IMR-90 (cell line): ENCODE measurements around the gene RCOR3. TPM values are rescaled to one million over a fixed set of nuclear protein-coding genes. Genes with fewer than 3 reads are reported as not detected.

Experiments
- ATAC-seq: fragments of 200-7000 bp; cut with Tn5 transposase; 2 replicates; pipeline ENCODE4 v1.9.1; 2020; ENCODE audit warnings: low read depth, mild to moderate bottlenecking, moderate library complexity
- BruUV-seq: library from RNA; stranded (reverse); fragments of 400-500 nt; replicated peaks from 2 replicates; lab custom pipeline; 2021; lab: Mats Ljungman, UMichigan
- CTCF ChIA-PET: fragments of 300-600 bp; formaldehyde crosslinking; extraction: SDS; loops from one replicate; lab custom pipeline; 2021; ENCODE audit warnings: antibody characterized with exemption; lab: Yijun Ruan, JAX
- POLR2A ChIA-PET: fragments of 300-600 bp; sonication (Branson Sonifier 250); formaldehyde crosslinking; loops from one replicate; lab custom pipeline; 2022; ENCODE audit warnings: antibody characterized with exemption; ENCODE audit not compliant: unreplicated experiment; lab: Charles Lee
- DNase-seq: peaks from one replicate; pipeline ENCODE4 v3.0.0; 2013
- H2AFZ ChIP-seq: replicated peaks from 2 replicates; pipeline ENCODE3; 2013; ENCODE audit warnings: low read length, mild to moderate bottlenecking; ENCODE audit not compliant: poor library complexity
- H2AK5ac ChIP-seq: 2 replicates; pipeline ENCODE4 v1.6.1; 2013; ENCODE audit warnings: low read depth, low read length, inconsistent platforms
- H2AK9ac ChIP-seq: replicated peaks from 2 replicates; pipeline ENCODE3; 2013; ENCODE audit warnings: mild to moderate bottlenecking, low read depth, low read length, moderate library complexity; ENCODE audit not compliant: poor library complexity
- H2BK120ac ChIP-seq: 2 replicates; pipeline ENCODE4 v1.6.1; 2013; ENCODE audit warnings: low read depth, low read length, inconsistent platforms
- H2BK15ac ChIP-seq: 3 replicates; pipeline ENCODE4 v1.6.1; 2013; ENCODE audit warnings: low read depth, low read length, inconsistent platforms
- H2BK20ac ChIP-seq: 2 replicates; pipeline ENCODE4 v1.6.1; 2013; ENCODE audit warnings: low read depth, mild to moderate bottlenecking, inconsistent platforms, low read length, moderate library complexity
- H2BK5ac ChIP-seq: 2 replicates; pipeline ENCODE4 v1.6.1; 2013; ENCODE audit warnings: mild to moderate bottlenecking, low read depth, low read length, inconsistent platforms; ENCODE audit not compliant: poor library complexity, severe bottlenecking
- H3K14ac ChIP-seq: replicated peaks from 2 replicates; pipeline ENCODE4 v1.6.1; 2013; ENCODE audit warnings: low read depth, low read length, inconsistent platforms
- H3K18ac ChIP-seq: 2 replicates; pipeline ENCODE4 v1.6.1; 2013; ENCODE audit warnings: low read depth, low read length, control low read depth
- H3K23ac ChIP-seq: 2 replicates; pipeline ENCODE4 v1.6.1; 2013; ENCODE audit warnings: low read depth, low read length, inconsistent platforms
- H3K27ac ChIP-seq: 2 replicates; pipeline ENCODE4 v1.5.1; 2013; ENCODE audit warnings: mild to moderate bottlenecking, control low read depth, low read length; ENCODE audit not compliant: insufficient read depth
- H3K27me3 ChIP-seq: 2 replicates; pipeline ENCODE4 v1.6.1; 2013; ENCODE audit warnings: low read length; ENCODE audit not compliant: control insufficient read depth, insufficient read depth
- H3K36me3 ChIP-seq: 2 replicates; pipeline ENCODE4 v1.6.1; 2013; ENCODE audit warnings: low read length, mixed read lengths; ENCODE audit not compliant: control insufficient read depth, insufficient read depth
- H3K4ac ChIP-seq: 2 replicates; pipeline ENCODE4 v1.6.1; 2013; ENCODE audit warnings: low read depth, low read length, inconsistent platforms
- H3K4me1 ChIP-seq: 2 replicates; pipeline ENCODE4 v1.6.1; 2013; ENCODE audit warnings: low read length, mixed read lengths; ENCODE audit not compliant: control insufficient read depth, insufficient read depth
- H3K4me2 ChIP-seq: 2 replicates; pipeline ENCODE4 v1.6.1; 2013; ENCODE audit warnings: low read depth, mild to moderate bottlenecking, control low read depth, low read length, moderate library complexity
- H3K4me3 ChIP-seq: 2 replicates; pipeline ENCODE4 v1.5.1; 2013; ENCODE audit warnings: low read depth, mild to moderate bottlenecking, control low read depth, low read length, moderate library complexity; ENCODE audit not compliant: insufficient read depth
- H3K56ac ChIP-seq: 2 replicates; pipeline ENCODE4 v1.6.1; 2013; ENCODE audit warnings: low read length, inconsistent platforms; ENCODE audit not compliant: insufficient read depth; ENCODE audit errors: extremely low read depth
- H3K79me1 ChIP-seq, 2 experiments: 2 replicates each; pipeline ENCODE4 v1.6.1; 2013; ENCODE audit warnings: low read length in 2 of 2, inconsistent platforms in 1 of 2, low read depth in 1 of 2
- H3K9ac ChIP-seq: 2 replicates; pipeline ENCODE4 v1.6.1; 2013; ENCODE audit warnings: low read depth, low read length, control low read depth
- H3K9me1 ChIP-seq: 2 replicates; pipeline ENCODE4 v1.6.1; 2013; ENCODE audit warnings: low read length, inconsistent platforms; ENCODE audit not compliant: insufficient read depth
- H3K9me3 ChIP-seq: 2 replicates; pipeline ENCODE4 v1.6.1; 2013; ENCODE audit warnings: low read length; ENCODE audit not compliant: control insufficient read depth, insufficient read depth
- H4K20me1 ChIP-seq: 2 replicates; pipeline ENCODE4 v1.6.1; 2013; ENCODE audit warnings: low read length, inconsistent platforms; ENCODE audit not compliant: insufficient read depth
- H4K5ac ChIP-seq: 2 replicates; pipeline ENCODE4 v1.6.1; 2013; ENCODE audit warnings: mild to moderate bottlenecking, low read depth, low read length, control low read depth
- H4K8ac ChIP-seq, 2 experiments: 2 replicates each; pipeline ENCODE4 v1.6.1; 2013; ENCODE audit warnings: low read depth in 2 of 2, low read length in 2 of 2, control low read depth in 1 of 2, inconsistent platforms in 1 of 2
- H4K91ac ChIP-seq: 2 replicates; pipeline ENCODE4 v1.6.1; 2013; ENCODE audit warnings: low read depth, low read length, inconsistent platforms; ENCODE audit not compliant: insufficient read depth
- BHLHE40 ChIP-seq: fragments of 150-350 bp; IDR thresholded peaks from 2 replicates; pipeline ENCODE4 v1.6.1; 2016; ENCODE audit warnings: mild to moderate bottlenecking, low read depth, low read length
- CHD1 ChIP-seq: IDR thresholded peaks from 2 replicates; pipeline ENCODE4 v1.6.1; 2012; ENCODE audit warnings: low read depth, low read length, improper control_type of control experiment
- CTCF ChIP-seq: conservative IDR thresholded peaks from 2 replicates; pipeline ENCODE4 v1.5.1; 2012; ENCODE audit warnings: mild to moderate bottlenecking, low read depth, low read length, improper control_type of control experiment
- FOS ChIP-seq: fragments of 150-350 bp; IDR thresholded peaks from 2 replicates; pipeline ENCODE4 v1.6.1; 2016; ENCODE audit warnings: low read depth, low read length
- MAFK ChIP-seq: IDR thresholded peaks from 2 replicates; pipeline ENCODE4 v1.6.1; 2012; ENCODE audit warnings: low read depth, low read length, improper control_type of control experiment
- MAZ ChIP-seq: IDR thresholded peaks from 2 replicates; pipeline ENCODE4 v1.6.1; 2012; ENCODE audit warnings: low read depth, mild to moderate bottlenecking, low read length, improper control_type of control experiment, moderate library complexity, borderline replicate concordance
- MXI1 ChIP-seq: IDR thresholded peaks from 2 replicates; pipeline ENCODE4 v1.6.1; 2012; ENCODE audit warnings: low read depth, mild to moderate bottlenecking, low read length, moderate library complexity, borderline replicate concordance
- NFE2L2 ChIP-seq: fragments of 150-350 bp; IDR thresholded peaks from 2 replicates; pipeline ENCODE4 v1.6.1; 2016; ENCODE audit warnings: low read depth, mild to moderate bottlenecking, low read length
- POLR2A ChIP-seq: IDR thresholded peaks from 2 replicates; pipeline ENCODE4 v1.6.1; 2012; ENCODE audit warnings: mild to moderate bottlenecking, low read depth, low read length
- RAD21 ChIP-seq: IDR thresholded peaks from 2 replicates; pipeline ENCODE4 v1.6.1; 2012; ENCODE audit warnings: low read length, improper control_type of control experiment
- RCOR1 ChIP-seq: IDR thresholded peaks from 2 replicates; pipeline ENCODE4 v1.6.1; 2012; ENCODE audit warnings: mild to moderate bottlenecking, low read length, improper control_type of control experiment; ENCODE audit not compliant: insufficient replicate concordance
- RFX5 ChIP-seq: IDR thresholded peaks from 2 replicates; pipeline ENCODE4 v1.8.0; 2012; ENCODE audit warnings: low read depth, mild to moderate bottlenecking, low read length, moderate library complexity
- SMC3 ChIP-seq: fragments of 150-350 bp; IDR thresholded peaks from 2 replicates; pipeline ENCODE4 v1.6.1; 2016; ENCODE audit warnings: low read depth, mild to moderate bottlenecking, antibody characterized with exemption, low read length, moderate library complexity
- WGBS, 2 experiments: methylation state at CpG; one replicate each; pipeline versions ENCODE4 v1.1.5 to v1.1.7; 2013; ENCODE audit warnings: missing lambda C conversion rate in 2 of 2; ENCODE audit not compliant: insufficient read length in 1 of 2; ENCODE audit errors: extremely low coverage in 2 of 2; 5-methylcytosine and 5-hydroxymethylcytosine counted together
- dilution Hi-C: fragments of 300-500 bp; cut with HindIII; formaldehyde crosslinking; loops from one replicate; pipeline ENCODE4 v1.14.3; 2018; ENCODE audit warnings: low sequenced_read_pairs; ENCODE audit not compliant: unreplicated experiment
- in situ Hi-C: fragments of 300-500 bp; cut with MboI; formaldehyde crosslinking; loops from 3 replicates; pipeline ENCODE4 v1.14.3; 2019; ENCODE audit warnings: low sequenced_read_pairs, inconsistent platforms, mixed read lengths
- intact Hi-C: fragments of 100-400 bp; cut with micrococcal nuclease; formaldehyde crosslinking; loops from 2 replicates; pipeline ENCODE4 v1.10.0; 2022
- polyA plus RNA-seq, 3 experiments: library from polyadenylated mRNA; depleted of rRNA; stranded (reverse); fragments of >200 nt; gene quantifications; 2 replicates each; pipeline ENCODE4 v1.2.3, GENCODE V29; 2012; ENCODE audit warnings: low replicate concordance in 1 of 3
- total RNA-seq: library from RNA; depleted of rRNA; stranded (reverse); fragments of >200 nt; gene quantifications from 2 replicates; pipeline ENCODE4 v1.2.3, GENCODE V29; 2012
- TF ChIP-seq, protein P1 (sequence below): fragments of 150-350 bp; IDR thresholded peaks from 2 replicates; pipeline ENCODE4 v1.6.1; 2016; ENCODE audit warnings: low read depth, mild to moderate bottlenecking, low read length, moderate library complexity, borderline replicate concordance
- TF ChIP-seq, protein P2 (sequence below): fragments of 150-350 bp; IDR thresholded peaks from 2 replicates; pipeline ENCODE4 v1.6.1; 2017; ENCODE audit warnings: mild to moderate bottlenecking, antibody characterized with exemption, low read length, low read depth

The RCOR3 gene
- total and polyA plus RNA-seq, 2 of the 4 experiments (the other 2 are of a cell fraction) = 8.1 to 16.4 TPM

- Histone ChIP-seq H3K56ac (no peak overlapping the region), H2BK5ac (no peak overlapping the region), H3K14ac (no peak overlapping the region), H3K4me2 (no peak overlapping the region; the same call in 1 of the 2 replicates), H3K27me3 (no peaks in the 10 kb centered on the region), H2AK9ac (no peak overlapping the region), H3K23ac (no peak overlapping the region), H3K4me3 (no peak overlapping the region), H3K9ac (no peak overlapping the region), H4K91ac (no peak overlapping the region), H2BK20ac (no peak overlapping the region), H3K4me1 (peaks cover 11% of the 10 kb centered on the region), H2AK5ac (peak overlapping the region; percentile 8; the same call in 1 of the 2 replicates), H3K18ac (no peak overlapping the region), H2BK15ac (no peak overlapping the region), H2BK120ac (no peak overlapping the region), H3K36me3 (0 out of 2 replicates have a peak, but pooled peaks cover 1% of the 10 kb centered on the region), H4K20me1 (peaks cover 76% of the 10 kb centered on the region), H4K8ac (no peak overlapping the region), H3K4ac (no peak overlapping the region), H2AFZ (no peak overlapping the region), H3K9me1 (peaks cover 34% of the 10 kb centered on the region), H3K27ac (no peak overlapping the region), H4K5ac (no peak overlapping the region), H3K79me1 (peaks cover 22 to 80% of the 10 kb centered on the region in 2 experiments), H3K9me3 (no peaks in the 10 kb centered on the region)
- CTCF ChIA-PET = interaction anchor here (1.4 kb wide), 1 partner anchor 13 kb away, joined by 3 read pairs; no protein-coding TSS in a partner anchor
- dilution Hi-C loops = no loop called here
- ATAC-seq (0 out of 2 replicates have a peak, but pooled peaks have one; percentile 19), DNase-seq (no peak)
- intact Hi-C loops = no loop called here
- POLR2A ChIA-PET = interaction anchor here (0.6 kb wide), 1 partner anchor 76 kb away, joined by 4 read pairs; no protein-coding TSS in a partner anchor
- no CpG with 5 or more reads among the region's 3 CpGs for WGBS, 2 experiments
- BruUV-seq = no TSS peak
- in situ Hi-C loops = no loop called here
- TF ChIP-seq, protein P1, sequence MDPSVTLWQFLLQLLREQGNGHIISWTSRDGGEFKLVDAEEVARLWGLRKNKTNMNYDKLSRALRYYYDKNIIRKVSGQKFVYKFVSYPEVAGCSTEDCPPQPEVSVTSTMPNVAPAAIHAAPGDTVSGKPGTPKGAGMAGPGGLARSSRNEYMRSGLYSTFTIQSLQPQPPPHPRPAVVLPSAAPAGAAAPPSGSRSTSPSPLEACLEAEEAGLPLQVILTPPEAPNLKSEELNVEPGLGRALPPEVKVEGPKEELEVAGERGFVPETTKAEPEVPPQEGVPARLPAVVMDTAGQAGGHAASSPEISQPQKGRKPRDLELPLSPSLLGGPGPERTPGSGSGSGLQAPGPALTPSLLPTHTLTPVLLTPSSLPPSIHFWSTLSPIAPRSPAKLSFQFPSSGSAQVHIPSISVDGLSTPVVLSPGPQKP = no peak
- TF ChIP-seq POLR2A (no peak), CHD1 (no peak), CTCF (no peak), SMC3 (no peak), RFX5 (no peak), NFE2L2 (no peak), RAD21 (no peak), RCOR1 (no peak), FOS (no peak), MXI1 (no peak), MAFK (no peak), MAZ (no peak), BHLHE40 (no peak)
- TF ChIP-seq, protein P2, sequence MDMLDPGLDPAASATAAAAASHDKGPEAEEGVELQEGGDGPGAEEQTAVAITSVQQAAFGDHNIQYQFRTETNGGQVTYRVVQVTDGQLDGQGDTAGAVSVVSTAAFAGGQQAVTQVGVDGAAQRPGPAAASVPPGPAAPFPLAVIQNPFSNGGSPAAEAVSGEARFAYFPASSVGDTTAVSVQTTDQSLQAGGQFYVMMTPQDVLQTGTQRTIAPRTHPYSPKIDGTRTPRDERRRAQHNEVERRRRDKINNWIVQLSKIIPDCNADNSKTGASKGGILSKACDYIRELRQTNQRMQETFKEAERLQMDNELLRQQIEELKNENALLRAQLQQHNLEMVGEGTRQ = no peak
Observed at GRCh38 chr1:211335522-211336157, 76.5 kb downstream of the RCOR3 start.
